DND-41 (cell line): ENCODE data around the gene ROBO2.

Source experiments
- ATAC-seq: fragments of 200-7000 bp; cut with Tn5 transposase; 3 replicates; pipeline ENCODE4 v1.9.1; 2021; ENCODE audit warnings: low read depth; ENCODE audit not compliant: insufficient read depth
- DNase-seq: peaks from one replicate; pipeline ENCODE4 v3.0.0-alpha.2; 2020
- H2AFZ ChIP-seq: 2 replicates; pipeline ENCODE4 v1.6.0; 2012; ENCODE audit warnings: low read depth, low read length
- H3K27ac ChIP-seq: 2 replicates; pipeline ENCODE4 v1.5.1; 2012; ENCODE audit warnings: low read length, inconsistent platforms
- H3K27me3 ChIP-seq: fragments of 200-600 bp; sonication (generic); 2 replicates; pipeline ENCODE4 v1.6.0; 2012; ENCODE audit warnings: low read length, mild to moderate bottlenecking, inconsistent platforms; ENCODE audit not compliant: insufficient read depth, poor library complexity
- H3K36me3 ChIP-seq: 2 replicates; pipeline ENCODE4 v1.5.1; 2012; ENCODE audit warnings: low read length, inconsistent platforms; ENCODE audit not compliant: insufficient read depth
- H3K4me1 ChIP-seq: 2 replicates; pipeline ENCODE4 v1.5.1; 2012; ENCODE audit warnings: mild to moderate bottlenecking, low read length; ENCODE audit not compliant: insufficient read depth
- H3K4me2 ChIP-seq: 2 replicates; pipeline ENCODE4 v1.6.0; 2012; ENCODE audit warnings: mild to moderate bottlenecking, moderate library complexity, low read length, inconsistent platforms; ENCODE audit not compliant: insufficient read depth
- H3K4me3 ChIP-seq, 2 experiments: fragments of 200-600 bp in 1 of 2; shearing (Covaris generic) in 1 of 2; 2 replicates each; pipeline ENCODE4 v1.5.1; 2012 to 2016; ENCODE audit warnings: inconsistent platforms in 2 of 2, low read length in 2 of 2, mild to moderate bottlenecking in 2 of 2, low read depth in 1 of 2, moderate library complexity in 1 of 2
- H3K79me2 ChIP-seq: 2 replicates; pipeline ENCODE4 v1.6.0; 2012; ENCODE audit warnings: low read length, inconsistent platforms; ENCODE audit not compliant: insufficient read depth
- H3K9ac ChIP-seq: 2 replicates; pipeline ENCODE4 v1.6.0; 2012; ENCODE audit warnings: low read depth, mild to moderate bottlenecking, inconsistent platforms, low read length, moderate library complexity
- H3K9me3 ChIP-seq: 2 replicates; pipeline ENCODE4 v1.5.1; 2012; ENCODE audit warnings: low read length, moderate library complexity, mild to moderate bottlenecking, inconsistent platforms; ENCODE audit not compliant: insufficient read depth, severe bottlenecking
- H4K20me1 ChIP-seq: 2 replicates; pipeline ENCODE4 v1.6.0; 2012; ENCODE audit warnings: low read length; ENCODE audit not compliant: insufficient read depth
- EZH2 ChIP-seq: IDR thresholded peaks from 3 replicates; pipeline ENCODE4 v1.6.1; 2012; ENCODE audit warnings: borderline replicate concordance, low read depth, mild to moderate bottlenecking, moderate library complexity, low read length, inconsistent platforms; ENCODE audit not compliant: severe bottlenecking
- TF ChIP-seq, protein P1 (sequence below): IDR thresholded peaks from 2 replicates; pipeline ENCODE4 v1.5.1; 2012; ENCODE audit warnings: borderline replicate concordance, low read length, moderate library complexity, mild to moderate bottlenecking; ENCODE audit not compliant: poor library complexity, severe bottlenecking; ENCODE audit errors: extremely low read depth

Gene ROBO2

DNA sequence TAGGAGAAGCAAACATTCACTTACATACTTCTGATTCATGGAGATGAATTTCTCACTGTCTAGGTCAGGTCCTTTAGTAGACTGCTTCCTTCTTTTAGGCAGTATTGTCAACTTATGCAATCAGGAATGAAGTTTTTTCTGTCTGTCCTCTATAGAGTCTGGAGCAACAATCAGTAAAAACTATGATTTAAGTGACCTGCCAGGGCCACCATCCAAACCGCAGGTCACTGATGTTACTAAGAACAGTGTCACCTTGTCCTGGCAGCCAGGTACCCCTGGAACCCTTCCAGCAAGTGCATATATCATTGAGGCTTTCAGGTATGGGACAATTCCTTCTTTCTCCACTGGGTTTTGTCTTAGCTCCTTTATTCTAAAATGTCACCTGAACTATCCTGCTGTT lies 523.1 kb downstream of the ROBO2 start:
- DNase-seq (no peak), ATAC-seq (no peak)
- Histone ChIP-seq H3K4me3 (no peak overlapping the region), H3K4me2 (no peak overlapping the region), H3K36me3 (no peaks in the 10 kb centered on the region), H3K9me3 (peaks cover 3% of the 10 kb centered on the region), H2AFZ (no peak overlapping the region), H3K4me1 (no peaks in the 10 kb centered on the region), H3K9ac (no peak overlapping the region), H3K79me2 (no peaks in the 10 kb centered on the region), H3K27me3 (no peaks in the 10 kb centered on the region), H4K20me1 (no peaks in the 10 kb centered on the region), H3K27ac (no peak overlapping the region)
- TF ChIP-seq, protein P1, sequence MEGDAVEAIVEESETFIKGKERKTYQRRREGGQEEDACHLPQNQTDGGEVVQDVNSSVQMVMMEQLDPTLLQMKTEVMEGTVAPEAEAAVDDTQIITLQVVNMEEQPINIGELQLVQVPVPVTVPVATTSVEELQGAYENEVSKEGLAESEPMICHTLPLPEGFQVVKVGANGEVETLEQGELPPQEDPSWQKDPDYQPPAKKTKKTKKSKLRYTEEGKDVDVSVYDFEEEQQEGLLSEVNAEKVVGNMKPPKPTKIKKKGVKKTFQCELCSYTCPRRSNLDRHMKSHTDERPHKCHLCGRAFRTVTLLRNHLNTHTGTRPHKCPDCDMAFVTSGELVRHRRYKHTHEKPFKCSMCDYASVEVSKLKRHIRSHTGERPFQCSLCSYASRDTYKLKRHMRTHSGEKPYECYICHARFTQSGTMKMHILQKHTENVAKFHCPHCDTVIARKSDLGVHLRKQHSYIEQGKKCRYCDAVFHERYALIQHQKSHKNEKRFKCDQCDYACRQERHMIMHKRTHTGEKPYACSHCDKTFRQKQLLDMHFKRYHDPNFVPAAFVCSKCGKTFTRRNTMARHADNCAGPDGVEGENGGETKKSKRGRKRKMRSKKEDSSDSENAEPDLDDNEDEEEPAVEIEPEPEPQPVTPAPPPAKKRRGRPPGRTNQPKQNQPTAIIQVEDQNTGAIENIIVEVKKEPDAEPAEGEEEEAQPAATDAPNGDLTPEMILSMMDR, result no peak
- TF ChIP-seq EZH2, result no peak

DNA sequence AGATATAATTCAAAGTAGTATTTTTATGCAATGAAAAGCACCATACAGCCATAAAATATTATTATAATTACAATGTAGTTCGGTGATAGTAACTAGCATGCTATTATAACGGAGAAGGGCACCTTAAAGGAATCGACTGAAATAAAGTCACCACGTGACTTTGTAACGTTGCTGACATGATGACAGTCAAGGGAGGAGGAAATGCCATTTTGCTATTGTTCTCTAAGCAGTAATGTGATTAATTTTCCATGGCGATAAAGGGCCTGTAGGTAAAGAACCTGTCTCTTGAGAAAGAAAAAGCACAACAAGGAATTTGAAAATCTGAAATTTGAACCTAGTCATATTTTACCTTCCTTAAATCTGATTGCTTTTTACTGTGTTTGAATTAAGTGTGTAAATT lies 526.2 kb downstream of the ROBO2 start:
- no peak overlapping the region for H3K9ac ChIP-seq

DNA sequence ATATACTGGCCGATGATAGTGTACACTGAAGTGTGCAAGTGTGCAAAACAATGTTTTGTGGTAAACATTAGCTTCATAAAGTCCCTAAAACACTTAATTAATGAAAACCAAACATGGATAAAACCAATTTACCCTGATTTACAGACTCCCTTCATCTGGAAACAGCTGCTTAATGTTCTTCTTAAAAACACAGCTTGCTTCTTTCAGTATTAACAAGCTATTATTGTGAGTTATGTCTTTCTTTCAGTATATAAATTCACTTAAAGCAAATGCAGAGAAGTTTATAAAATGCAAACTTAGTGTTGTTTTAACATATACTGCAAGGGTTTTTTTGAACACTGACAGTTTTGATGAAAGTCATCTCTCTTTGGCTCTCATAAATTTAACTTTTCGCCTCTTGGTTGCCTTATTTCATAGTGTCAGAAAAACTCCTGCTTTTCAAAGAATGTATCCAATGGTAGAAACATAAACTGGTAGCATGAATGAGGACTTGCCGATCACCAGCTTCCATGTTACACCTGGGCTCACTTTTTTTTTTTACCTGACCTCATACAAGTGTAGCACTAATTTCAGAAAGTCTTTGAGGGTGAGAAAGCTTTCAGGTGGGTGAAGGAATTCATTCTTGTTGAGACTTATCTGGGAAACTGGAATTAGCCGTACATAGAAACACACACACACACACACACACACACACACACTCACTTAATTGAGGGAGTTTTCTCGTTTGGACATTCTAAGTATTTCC lies 532.2 kb downstream of the ROBO2 start:
- Histone ChIP-seq H3K9ac (no peak overlapping the region), H3K4me1 (no peaks in the 10 kb centered on the region), H3K4me3 (no peak overlapping the region), H3K27me3 (no peaks in the 10 kb centered on the region), H3K27ac (no peak overlapping the region), H3K9me3 (no peaks in the 10 kb centered on the region), H3K79me2 (no peaks in the 10 kb centered on the region), H3K4me2 (no peak overlapping the region), H2AFZ (no peak overlapping the region), H3K36me3 (no peaks in the 10 kb centered on the region), H4K20me1 (no peaks in the 10 kb centered on the region)
- DNase-seq (no peak), ATAC-seq (no peak)
- TF ChIP-seq, protein P1, result no peak
- no peak for TF ChIP-seq EZH2

More for the DNA sequence above, 526.2 kb downstream of the ROBO2 start:
- no peak overlapping the region for H3K27ac ChIP-seq
- TF ChIP-seq, protein P1, result no peak
- TF ChIP-seq EZH2, result no peak
- no peak overlapping the region for H3K4me2 ChIP-seq
- H3K36me3 ChIP-seq, result no peaks in the 10 kb centered on the region
- H3K4me1 ChIP-seq, result no peaks in the 10 kb centered on the region
- DNase-seq, result no peak
- no peaks in the 10 kb centered on the region for H3K9me3 ChIP-seq
- no peaks in the 10 kb centered on the region for H3K79me2 ChIP-seq
- H3K27me3 ChIP-seq, result no peaks in the 10 kb centered on the region
- ATAC-seq, result no peak
- no peak overlapping the region for H3K4me3 ChIP-seq
- H2AFZ ChIP-seq, result no peak overlapping the region
- no peaks in the 10 kb centered on the region for H4K20me1 ChIP-seq

DNA sequence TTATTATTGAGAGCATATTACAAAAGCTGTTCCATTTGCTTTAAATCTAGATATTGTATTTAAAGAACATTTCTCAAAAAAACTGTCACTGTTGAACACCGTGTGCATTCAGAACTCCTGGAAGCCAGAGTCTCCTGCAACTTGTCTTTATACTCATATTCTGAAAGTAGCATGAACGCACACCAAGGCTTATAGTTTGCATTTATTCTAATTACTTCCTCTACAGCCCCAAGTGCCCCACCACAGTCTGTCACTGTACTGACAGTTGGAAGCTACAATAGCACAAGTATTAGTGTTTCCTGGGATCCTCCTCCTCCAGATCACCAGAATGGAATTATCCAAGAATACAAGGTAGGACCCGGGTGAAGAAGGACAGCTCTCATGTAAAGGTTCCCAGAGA lies 537.4 kb downstream of the ROBO2 start:
- H3K9ac ChIP-seq, result no peak overlapping the region
- DNase-seq, result no peak
- ATAC-seq, result no peak
- no peaks in the 10 kb centered on the region for H3K36me3 ChIP-seq
- no peaks in the 10 kb centered on the region for H3K9me3 ChIP-seq
- no peak overlapping the region for H3K27ac ChIP-seq
- H3K79me2 ChIP-seq, result no peaks in the 10 kb centered on the region
- TF ChIP-seq, protein P1, result no peak
- TF ChIP-seq EZH2, result no peak
- H4K20me1 ChIP-seq, result no peaks in the 10 kb centered on the region
- H3K4me2 ChIP-seq, result no peak overlapping the region
- no peak overlapping the region for H3K4me3 ChIP-seq
- no peak overlapping the region for H2AFZ ChIP-seq
- no peaks in the 10 kb centered on the region for H3K27me3 ChIP-seq
- no peaks in the 10 kb centered on the region for H3K4me1 ChIP-seq
